ENCODE results near the gene ALB.

Gene ALB

DNA sequence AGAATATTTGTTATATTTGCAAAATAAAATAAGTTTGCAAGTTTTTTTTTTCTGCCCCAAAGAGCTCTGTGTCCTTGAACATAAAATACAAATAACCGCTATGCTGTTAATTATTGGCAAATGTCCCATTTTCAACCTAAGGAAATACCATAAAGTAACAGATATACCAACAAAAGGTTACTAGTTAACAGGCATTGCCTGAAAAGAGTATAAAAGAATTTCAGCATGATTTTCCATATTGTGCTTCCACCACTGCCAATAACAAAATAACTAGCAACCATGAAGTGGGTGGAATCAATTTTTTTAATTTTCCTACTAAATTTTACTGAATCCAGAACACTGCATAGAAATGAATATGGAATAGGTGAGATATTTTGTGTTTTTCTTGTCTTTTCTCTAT is 31.9 kb downstream of the ALB start, which contains the start of gene AFP:
Gene AFP, plus strand, starts transcription at position 238 of the 400 bp plus-strand sequence. Its CDS starts 42 bp downstream, at position 280.
- TF ChIP-seq, protein P1, sequence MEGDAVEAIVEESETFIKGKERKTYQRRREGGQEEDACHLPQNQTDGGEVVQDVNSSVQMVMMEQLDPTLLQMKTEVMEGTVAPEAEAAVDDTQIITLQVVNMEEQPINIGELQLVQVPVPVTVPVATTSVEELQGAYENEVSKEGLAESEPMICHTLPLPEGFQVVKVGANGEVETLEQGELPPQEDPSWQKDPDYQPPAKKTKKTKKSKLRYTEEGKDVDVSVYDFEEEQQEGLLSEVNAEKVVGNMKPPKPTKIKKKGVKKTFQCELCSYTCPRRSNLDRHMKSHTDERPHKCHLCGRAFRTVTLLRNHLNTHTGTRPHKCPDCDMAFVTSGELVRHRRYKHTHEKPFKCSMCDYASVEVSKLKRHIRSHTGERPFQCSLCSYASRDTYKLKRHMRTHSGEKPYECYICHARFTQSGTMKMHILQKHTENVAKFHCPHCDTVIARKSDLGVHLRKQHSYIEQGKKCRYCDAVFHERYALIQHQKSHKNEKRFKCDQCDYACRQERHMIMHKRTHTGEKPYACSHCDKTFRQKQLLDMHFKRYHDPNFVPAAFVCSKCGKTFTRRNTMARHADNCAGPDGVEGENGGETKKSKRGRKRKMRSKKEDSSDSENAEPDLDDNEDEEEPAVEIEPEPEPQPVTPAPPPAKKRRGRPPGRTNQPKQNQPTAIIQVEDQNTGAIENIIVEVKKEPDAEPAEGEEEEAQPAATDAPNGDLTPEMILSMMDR (IDR thresholded peaks at IDR 0.05; ENCODE audit: insufficient read depth, low read depth, low read length, missing control alignments), result no peak
- H3K4me3 ChIP-seq (ENCODE audit: low read length), result no peak within 1 kb of the TSS
- no peak for DNase-seq (ENCODE audit: low read depth)

DNA sequence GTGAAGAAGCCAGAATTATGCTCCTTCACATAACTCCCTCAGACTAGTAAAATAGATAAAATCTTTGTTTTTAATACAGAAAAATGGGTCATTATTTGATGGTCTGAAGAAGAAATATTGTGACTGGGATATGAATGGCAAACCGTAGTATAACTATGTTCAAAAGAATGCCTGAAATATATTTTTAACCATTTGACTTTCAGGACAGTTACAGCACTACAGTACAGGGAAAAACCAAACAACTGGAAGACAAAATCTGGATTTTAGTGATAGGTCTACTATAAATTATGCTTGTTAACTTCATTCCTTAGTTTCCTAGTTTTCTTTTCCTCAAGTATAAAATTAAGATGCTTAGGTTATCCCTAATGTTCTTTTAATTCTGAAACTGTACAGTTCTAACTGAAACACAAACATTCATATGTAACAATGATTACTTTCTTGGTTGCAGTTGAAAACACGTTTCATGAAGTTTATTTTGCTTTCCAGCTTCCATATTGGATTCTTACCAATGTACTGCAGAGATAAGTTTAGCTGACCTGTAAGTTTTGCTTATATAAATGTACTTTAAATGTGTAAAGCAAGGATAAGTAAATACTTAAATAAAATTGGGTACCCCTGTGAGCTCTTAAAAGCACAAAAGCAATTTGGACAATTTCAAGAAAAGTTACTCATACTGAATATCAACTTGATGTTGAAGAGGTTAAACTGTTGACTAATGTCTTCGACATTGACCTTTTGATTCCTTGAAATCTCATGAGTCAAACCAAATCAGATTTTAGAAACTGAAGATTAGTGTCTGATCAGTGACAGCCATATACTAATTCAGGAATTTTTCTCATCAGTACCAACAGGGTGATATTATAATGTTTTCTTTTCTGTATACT is 32.8 kb downstream of the ALB start:
- TF ChIP-seq, protein P1 (IDR thresholded peaks at IDR 0.05; ENCODE audit: insufficient read depth, low read depth, low read length, missing control alignments), result no peak
- no peak for DNase-seq (ENCODE audit: low read depth)
- no peak overlapping the region for H3K4me3 ChIP-seq (ENCODE audit: low read length)

DNA sequence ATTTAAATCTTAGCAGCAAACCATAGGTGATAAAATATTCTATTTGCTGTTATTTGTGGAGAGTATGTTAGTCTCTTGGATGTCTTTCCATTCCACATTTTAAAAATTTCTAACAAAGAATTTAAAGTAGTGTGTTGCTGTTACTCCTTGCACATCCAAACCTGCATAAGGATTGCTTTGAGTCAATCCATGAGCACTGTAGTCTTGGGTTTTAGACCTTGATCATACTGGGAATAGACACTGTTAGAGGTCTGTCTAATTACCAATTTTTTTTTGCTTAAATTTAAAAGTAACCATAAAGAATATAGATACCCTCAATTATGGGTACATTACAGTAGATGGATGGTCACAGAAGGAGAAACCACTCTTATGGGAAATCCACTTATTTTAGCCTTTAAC is 33.5 kb downstream of the ALB start:
- H3K4me3 ChIP-seq (ENCODE audit: low read length), result no peak overlapping the region
- DNase-seq (ENCODE audit: low read depth), result no peak
- TF ChIP-seq, protein P1 (IDR thresholded peaks at IDR 0.05; ENCODE audit: insufficient read depth, low read depth, low read length, missing control alignments), result no peak

DNA sequence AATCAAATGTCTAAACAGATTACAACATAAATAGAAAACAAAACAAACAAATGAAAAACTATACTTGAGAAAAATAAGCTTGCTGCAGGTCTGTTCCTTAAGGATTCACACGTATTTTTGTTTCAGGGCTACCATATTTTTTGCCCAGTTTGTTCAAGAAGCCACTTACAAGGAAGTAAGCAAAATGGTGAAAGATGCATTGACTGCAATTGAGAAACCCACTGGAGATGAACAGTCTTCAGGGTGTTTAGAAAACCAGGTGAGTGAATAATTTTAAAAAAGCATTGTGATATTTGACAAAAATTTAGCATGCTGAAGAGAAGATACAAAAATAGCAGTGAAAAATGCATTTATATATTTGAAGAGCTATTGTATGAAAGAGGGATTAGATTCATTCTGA is 34.0 kb downstream of the ALB start:
- H3K4me3 ChIP-seq (ENCODE audit: low read length), result no peak overlapping the region
- DNase-seq (ENCODE audit: low read depth), result no peak

DNA sequence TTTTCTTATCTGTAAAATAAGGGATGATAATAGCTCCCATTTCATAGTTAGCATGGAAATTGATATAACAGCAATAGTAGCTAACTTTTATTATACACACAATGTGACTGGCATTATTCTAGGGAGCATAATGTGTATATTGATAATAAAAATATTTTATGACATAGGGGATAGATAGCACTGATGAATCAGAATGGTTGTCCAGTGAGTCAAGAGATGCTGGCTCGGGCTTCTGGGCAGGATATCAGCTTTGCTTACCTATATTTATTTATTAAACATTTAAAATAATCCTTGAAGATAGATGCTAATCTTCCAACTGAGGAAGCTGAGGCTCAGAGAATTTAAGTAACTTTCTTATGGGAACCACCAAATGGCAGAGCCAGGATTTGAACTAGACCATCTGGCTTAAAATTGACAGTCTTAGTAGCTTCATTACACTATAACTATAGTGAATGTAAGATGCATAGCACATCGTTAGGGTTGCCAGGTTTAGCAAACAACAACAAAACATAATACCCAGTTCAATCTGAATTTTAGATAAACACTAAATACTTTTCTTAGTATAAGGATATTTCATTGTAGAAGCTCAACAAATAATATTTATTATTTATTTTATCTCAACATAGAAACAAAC is 34.6 kb downstream of the ALB start:
- TF ChIP-seq, protein P1 (IDR thresholded peaks at IDR 0.05; ENCODE audit: insufficient read depth, low read depth, low read length, missing control alignments), result no peak
- H3K4me3 ChIP-seq (ENCODE audit: low read length), result no peak overlapping the region
- DNase-seq (ENCODE audit: low read depth), result no peak

More for the DNA sequence above, 34.0 kb downstream of the ALB start:
- TF ChIP-seq, protein P1 (IDR thresholded peaks at IDR 0.05; ENCODE audit: insufficient read depth, low read depth, low read length, missing control alignments), result no peak

DNA sequence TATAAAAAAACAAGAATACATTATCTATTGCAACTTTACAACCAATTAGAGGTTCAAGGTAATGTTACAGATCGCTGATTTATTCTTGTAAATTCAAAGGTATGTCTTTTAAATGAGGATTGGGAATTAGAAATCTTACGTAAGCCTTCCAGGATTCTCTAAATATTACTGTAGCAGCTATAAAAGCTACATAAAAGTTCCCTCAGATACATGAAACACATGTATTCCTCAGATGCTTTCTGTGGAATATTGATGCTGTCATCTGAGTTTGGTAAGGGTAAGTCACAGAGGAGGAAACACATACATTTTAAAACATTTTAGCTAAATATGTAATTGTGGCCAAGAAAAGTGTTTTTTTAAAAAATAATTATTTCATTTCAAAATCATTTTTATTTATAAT is 35.4 kb downstream of the ALB start:
- no peak overlapping the region for H3K4me3 ChIP-seq (ENCODE audit: low read length)
- TF ChIP-seq, protein P1 (IDR thresholded peaks at IDR 0.05; ENCODE audit: insufficient read depth, low read depth, low read length, missing control alignments), result no peak
- DNase-seq (ENCODE audit: low read depth), result no peak

Data from epithelial cell of esophagus (primary cell).